Gastroesophageal sphincter (tissue), 4 donors: ENCODE data around the gene CCL2. TPM values are rescaled to one million over a fixed set of nuclear protein-coding genes. Genes with fewer than 3 reads are reported as not detected.

ENCODE experiments used
- ATAC-seq: fragments of 150-250 bp; one replicate; pipeline ENCODE4 v1.9.1; 2016; ENCODE audit warnings: mild to moderate bottlenecking, moderate library complexity
- H3K27ac ChIP-seq, 4 donors: fragments of 200-600 bp; sonication (generic) in 3 of 4; 1 replicate in 3 of 4; 2 replicates in 1 of 4; pipeline ENCODE4 v1.5.1; 2016 to 2019
- H3K27me3 ChIP-seq: fragments of 200-600 bp; sonication (generic); one replicate; pipeline ENCODE4 v1.5.1; 2019
- H3K36me3 ChIP-seq, 2 donors: fragments of 200-600 bp; sonication (generic); one replicate each; pipeline ENCODE4 v1.5.1; 2019; ENCODE audit warnings: control low read depth in 1 of 2
- H3K4me1 ChIP-seq, 3 donors: fragments of 200-600 bp; sonication (generic); 1 replicate in 2 of 3; 2 replicates in 1 of 3; pipeline ENCODE4 v1.5.1; 2016 to 2019; ENCODE audit warnings: control low read depth in 2 of 3
- H3K4me3 ChIP-seq, 2 donors: fragments of 200-600 bp; sonication (generic); one replicate each; pipeline ENCODE4 v1.5.1; 2019; ENCODE audit warnings: mild to moderate bottlenecking in 1 of 2, moderate library complexity in 1 of 2
- H3K9me3 ChIP-seq, 3 donors: fragments of 200-600 bp; sonication (generic); one replicate each; pipeline ENCODE4 v1.5.1; 2017 to 2019; ENCODE audit warnings: control low read depth in 2 of 3
- EP300 ChIP-seq: sonication (generic); formaldehyde crosslinking; IDR thresholded peaks from one replicate; pipeline ENCODE4 v1.6.1; 2017; ENCODE audit warnings: antibody characterized with exemption, mild to moderate bottlenecking
- POLR2A ChIP-seq, 2 donors: fragments of 450-650 bp; IDR thresholded peaks; one replicate each; pipeline ENCODE4 v1.6.1; 2017; ENCODE audit warnings: antibody characterized with exemption in 2 of 2, mild to moderate bottlenecking in 2 of 2, moderate library complexity in 1 of 2
- POLR2AphosphoS5 ChIP-seq: sonication (generic); formaldehyde crosslinking; IDR thresholded peaks from one replicate; pipeline ENCODE4 v1.6.1; 2017; ENCODE audit warnings: antibody characterized with exemption
- WGBS, 2 donors: methylation state at CpG; one replicate each; pipeline ENCODE4 v1.1.5; 2018; ENCODE audit warnings: low coverage in 1 of 2; 5-methylcytosine and 5-hydroxymethylcytosine counted together
- total RNA-seq, 4 donors: library from RNA; depleted of rRNA; stranded (reverse); fragments of >200 nt; gene quantifications; one replicate each; pipeline ENCODE4 v1.1.0, GENCODE V29; 2016
- TF ChIP-seq, protein P1 (sequence below), 4 experiments: fragments of 200-600 bp in 2 of 4; fragments of 450-650 bp in 2 of 4; sonication (generic) in 1 of 4; IDR thresholded peaks; one replicate each; pipeline ENCODE4 v1.5.1; 2017 to 2019; ENCODE audit warnings: antibody characterized with exemption in 4 of 4, mild to moderate bottlenecking in 2 of 4, moderate library complexity in 2 of 4

The CCL2 gene
- total RNA-seq, 4 donors from 2014 or later, result 5.0 to 121 (median 20.9) TPM

DNA sequence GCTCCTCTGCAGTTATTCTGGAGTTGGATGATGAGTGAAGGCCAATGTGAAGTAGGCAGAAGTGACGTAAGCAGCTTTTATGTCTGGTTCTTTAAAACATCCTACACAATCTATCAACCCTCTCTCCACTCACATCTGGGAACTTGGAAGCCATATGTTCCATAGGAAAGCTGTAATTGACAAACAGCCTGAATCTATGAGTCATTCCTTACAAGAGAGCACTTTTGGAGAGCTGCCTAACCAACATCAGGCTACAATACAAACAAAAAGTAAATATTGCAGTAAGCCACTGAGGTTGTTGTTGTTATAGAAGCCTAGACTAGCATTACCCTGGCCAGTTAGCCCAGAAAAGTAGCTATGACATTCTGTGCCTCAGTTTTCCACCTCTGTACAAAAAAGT, 20.8 kb downstream of the CCL2 start:
- ATAC-seq, result no peak
- no peak overlapping the region for H3K27ac ChIP-seq
- peaks cover 0 to 6% (median 0%) of the 10 kb centered on the region in 3 donors for H3K4me1 ChIP-seq
- 0 to 33% methylated on average over 1 of the region's 1 CpG for WGBS, 2 donors
- H3K27me3 ChIP-seq, result no peaks in the 10 kb centered on the region
- TF ChIP-seq POLR2AphosphoS5 (no peak), EP300 (no peak), POLR2A (IDR thresholded peaks at IDR 0.05) (no peak)
- TF ChIP-seq, protein P1, sequence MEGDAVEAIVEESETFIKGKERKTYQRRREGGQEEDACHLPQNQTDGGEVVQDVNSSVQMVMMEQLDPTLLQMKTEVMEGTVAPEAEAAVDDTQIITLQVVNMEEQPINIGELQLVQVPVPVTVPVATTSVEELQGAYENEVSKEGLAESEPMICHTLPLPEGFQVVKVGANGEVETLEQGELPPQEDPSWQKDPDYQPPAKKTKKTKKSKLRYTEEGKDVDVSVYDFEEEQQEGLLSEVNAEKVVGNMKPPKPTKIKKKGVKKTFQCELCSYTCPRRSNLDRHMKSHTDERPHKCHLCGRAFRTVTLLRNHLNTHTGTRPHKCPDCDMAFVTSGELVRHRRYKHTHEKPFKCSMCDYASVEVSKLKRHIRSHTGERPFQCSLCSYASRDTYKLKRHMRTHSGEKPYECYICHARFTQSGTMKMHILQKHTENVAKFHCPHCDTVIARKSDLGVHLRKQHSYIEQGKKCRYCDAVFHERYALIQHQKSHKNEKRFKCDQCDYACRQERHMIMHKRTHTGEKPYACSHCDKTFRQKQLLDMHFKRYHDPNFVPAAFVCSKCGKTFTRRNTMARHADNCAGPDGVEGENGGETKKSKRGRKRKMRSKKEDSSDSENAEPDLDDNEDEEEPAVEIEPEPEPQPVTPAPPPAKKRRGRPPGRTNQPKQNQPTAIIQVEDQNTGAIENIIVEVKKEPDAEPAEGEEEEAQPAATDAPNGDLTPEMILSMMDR (IDR thresholded peaks at IDR 0.05), result no peak
- H3K36me3 ChIP-seq, result no peaks in the 10 kb centered on the region
- no peaks in the 10 kb centered on the region for H3K9me3 ChIP-seq
- no peak overlapping the region for H3K4me3 ChIP-seq

DNA sequence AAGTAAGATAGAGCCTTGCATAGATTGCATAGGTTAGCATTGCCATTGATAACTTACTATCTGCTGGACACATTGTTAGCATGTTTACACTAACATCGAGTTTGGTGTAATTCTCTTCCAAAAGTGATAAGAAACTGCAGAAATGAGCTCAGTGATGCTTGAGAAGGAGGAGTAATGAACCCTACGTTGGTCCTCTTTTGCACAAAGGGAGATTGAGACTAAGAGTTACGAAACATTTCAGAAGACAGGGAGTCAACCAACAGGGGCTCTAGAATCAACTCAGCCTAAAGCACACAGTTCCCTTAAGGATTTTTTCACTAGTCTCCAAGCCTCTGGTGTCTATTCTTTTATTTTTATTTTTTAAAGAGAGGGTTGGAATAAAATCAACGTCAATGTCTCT, 21.7 kb downstream of the CCL2 start:
- H3K4me1 ChIP-seq, result peaks cover 0 to 6% (median 0%) of the 10 kb centered on the region in 3 donors
- no peak overlapping the region for H3K4me3 ChIP-seq
- 62 to 63% methylated on average over 4 of the region's 4 CpGs for WGBS, 2 donors
- no peaks in the 10 kb centered on the region for H3K27me3 ChIP-seq
- ATAC-seq, result no peak
- no peaks in the 10 kb centered on the region for H3K36me3 ChIP-seq
- H3K27ac ChIP-seq, result no peak overlapping the region
- H3K9me3 ChIP-seq, result no peaks in the 10 kb centered on the region
- TF ChIP-seq POLR2AphosphoS5, result no peak
- TF ChIP-seq POLR2A (IDR thresholded peaks at IDR 0.05), result no peak
- TF ChIP-seq EP300, result no peak
- TF ChIP-seq, protein P1 (IDR thresholded peaks at IDR 0.05), result no peak

DNA sequence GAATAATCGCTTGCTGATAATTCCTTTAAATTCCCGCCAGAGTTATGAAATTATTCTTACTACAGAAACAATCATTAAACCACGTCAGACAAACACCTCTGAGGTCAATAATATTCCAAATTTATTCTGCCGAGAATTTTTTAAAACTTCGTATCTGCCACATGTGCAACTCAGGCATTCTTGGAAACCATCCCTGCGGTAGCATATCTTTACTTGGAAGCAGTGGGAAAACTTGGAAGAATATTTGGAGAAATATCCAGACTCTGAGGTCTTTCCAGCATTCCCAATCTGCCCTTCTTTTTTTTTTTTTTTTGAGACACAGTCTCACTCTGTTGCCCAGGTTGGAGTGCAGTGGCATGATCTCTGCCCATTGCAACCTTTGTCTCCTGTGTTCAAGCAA, 28.5 kb downstream of the CCL2 start:
- Histone ChIP-seq H3K27me3 (no peaks in the 10 kb centered on the region), H3K27ac (no peak overlapping the region), H3K4me1 (no peaks in the 10 kb centered on the region), H3K4me3 (no peak overlapping the region), H3K36me3 (no peaks in the 10 kb centered on the region), H3K9me3 (no peaks in the 10 kb centered on the region)
- 52 to 55% methylated on average over 6 of the region's 6 CpGs for WGBS, 2 donors
- TF ChIP-seq, protein P1 (IDR thresholded peaks at IDR 0.05), result no peak
- TF ChIP-seq POLR2A (IDR thresholded peaks at IDR 0.05), result no peak
- TF ChIP-seq POLR2AphosphoS5, result no peak
- TF ChIP-seq EP300, result no peak
- no peak for ATAC-seq

DNA sequence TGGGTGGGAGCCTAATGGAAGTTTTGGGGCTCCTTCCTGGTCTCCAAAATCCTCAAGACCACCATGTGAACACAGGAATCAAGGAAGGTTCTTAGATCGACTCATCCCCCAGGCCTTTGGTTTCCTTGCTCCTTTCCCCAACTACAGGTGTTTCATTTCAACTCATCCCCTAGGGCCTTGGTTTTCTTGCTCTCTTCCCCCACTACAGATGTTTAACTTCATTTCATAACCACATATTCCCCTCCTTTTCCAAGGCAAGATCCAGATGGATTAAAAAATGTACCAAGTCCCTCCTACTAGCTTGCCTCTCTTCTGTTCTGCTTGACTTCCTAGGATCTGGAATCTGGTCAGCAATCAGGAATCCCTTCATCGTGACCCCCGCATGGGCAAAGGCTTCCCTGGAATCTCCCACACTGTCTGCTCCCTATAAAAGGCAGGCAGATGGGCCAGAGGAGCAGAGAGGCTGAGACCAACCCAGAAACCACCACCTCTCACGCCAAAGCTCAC, 30.3 kb downstream of the CCL2 start, which contains the start of gene CCL11:
Gene CCL11, plus strand, starts transcription at position 457 of the 507 bp plus-strand sequence. CDS start 67 bp downstream, outside the sequence.
- H3K4me1 ChIP-seq, result no peaks in the 10 kb centered on the region
- no peak within 1 kb of the TSS for H3K4me3 ChIP-seq
- WGBS, 2 donors, result 17% methylated on average over 2 of the region's 4 CpGs; no CpG with 5 or more reads in 1 of the 2 donors
- H3K27me3 ChIP-seq, result no peaks in the 10 kb centered on the region
- ATAC-seq, result peak; percentile 48
- TF ChIP-seq POLR2AphosphoS5 (peak; percentile 29), POLR2A (IDR thresholded peaks at IDR 0.05) (no peak)
- no peaks in the 10 kb centered on the region for H3K36me3 ChIP-seq
- no peaks in the 10 kb centered on the region for H3K9me3 ChIP-seq
- peak within 1 kb of the TSS in 1 of 4 donors; percentile 19 for H3K27ac ChIP-seq

DNA sequence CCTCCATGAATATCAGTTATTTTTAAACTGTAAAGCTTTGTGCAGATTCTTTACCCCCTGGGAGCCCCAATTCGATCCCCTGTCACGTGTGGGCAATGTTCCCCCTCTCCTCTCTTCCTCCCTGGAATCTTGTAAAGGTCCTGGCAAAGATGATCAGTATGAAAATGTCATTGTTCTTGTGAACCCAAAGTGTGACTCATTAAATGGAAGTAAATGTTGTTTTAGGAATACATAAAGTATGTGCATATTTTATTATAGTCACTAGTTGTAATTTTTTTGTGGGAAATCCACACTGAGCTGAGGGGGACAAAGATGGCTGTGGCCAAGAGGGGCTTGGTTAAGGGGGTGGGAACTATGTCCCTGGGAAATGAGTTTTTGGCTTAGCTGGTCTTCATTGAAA, 32.8 kb downstream of the CCL2 start:
- ATAC-seq, result no peak
- no peak overlapping the region for H3K27ac ChIP-seq
- H3K4me1 ChIP-seq, result no peaks in the 10 kb centered on the region
- TF ChIP-seq, protein P1 (IDR thresholded peaks at IDR 0.05), result no peak
- no peak for TF ChIP-seq POLR2A (IDR thresholded peaks at IDR 0.05)
- no peak for TF ChIP-seq POLR2AphosphoS5
- TF ChIP-seq EP300, result no peak
- H3K9me3 ChIP-seq, result no peaks in the 10 kb centered on the region
- WGBS, 2 donors, result 27 to 60% methylated on average over 1 to 2 of the region's 2 CpGs
- no peaks in the 10 kb centered on the region for H3K36me3 ChIP-seq
- H3K27me3 ChIP-seq, result no peaks in the 10 kb centered on the region
- H3K4me3 ChIP-seq, result no peak overlapping the region
